WTC11 (cell line): ENCODE measurements around the gene KRTAP5-9. TPM values are rescaled to one million over a fixed set of nuclear protein-coding genes. Genes with fewer than 3 reads are reported as not detected.

Experiments
- ATAC-seq: fragments of 200-7000 bp; cut with Tn5 transposase; 2 replicates; pipeline ENCODE4 v1.10.0; 2021; ENCODE audit warnings: mild to moderate bottlenecking, moderate library complexity
- CTCF ChIA-PET: fragments of 300-600 bp; sonication (Branson Sonifier 250); formaldehyde crosslinking; loops from one replicate; lab custom pipeline; 2021; ENCODE audit warnings: antibody characterized with exemption; lab: Charles Lee
- POLR2A ChIA-PET: fragments of 350-600 bp; sonication (Branson Sonifier 250); formaldehyde crosslinking; loops from one replicate; lab custom pipeline; 2021; ENCODE audit warnings: antibody characterized with exemption; lab: Charles Lee
- DNase-seq: peaks from one replicate; pipeline ENCODE4 v3.0.0; 2021; ENCODE audit warnings: low spot score
- H3K27ac Mint-ChIP-seq: 2 replicates; pipeline ENCODE4 v1.8.0; 2021; ENCODE audit warnings: mixed read lengths
- H3K27me3 Mint-ChIP-seq: 2 replicates; pipeline ENCODE4 v1.8.0; 2021; ENCODE audit warnings: low read depth, mild to moderate bottlenecking, moderate library complexity, mixed read lengths
- H3K36me3 Mint-ChIP-seq: 2 replicates; pipeline ENCODE4 v1.8.0; 2021; ENCODE audit warnings: mixed read lengths
- H3K4me1 Mint-ChIP-seq: 2 replicates; pipeline ENCODE4 v1.8.0; 2022; ENCODE audit warnings: mixed read lengths
- H3K4me3 Mint-ChIP-seq: 2 replicates; pipeline ENCODE4 v1.8.0; 2021; ENCODE audit warnings: mild to moderate bottlenecking, moderate library complexity, mixed read lengths
- H3K9me3 Mint-ChIP-seq: 2 replicates; pipeline ENCODE4 v1.8.0; 2021; ENCODE audit warnings: mixed read lengths
- ARID4B ChIP-seq: sonication (generic); formaldehyde crosslinking; IDR thresholded peaks from 2 replicates; pipeline ENCODE4 v1.8.0; 2023; ENCODE audit warnings: missing genetic modification reagents, mild to moderate bottlenecking, borderline replicate concordance
- ATF1 ChIP-seq: sonication (generic); formaldehyde crosslinking; IDR thresholded peaks from 2 replicates; pipeline ENCODE4 v1.8.1; 2023; ENCODE audit warnings: mild to moderate bottlenecking, moderate library complexity, missing genetic modification reagents
- ATF2 ChIP-seq: sonication (generic); formaldehyde crosslinking; IDR thresholded peaks from 2 replicates; pipeline ENCODE4 v1.8.1; 2022; ENCODE audit warnings: low read depth, missing genetic modification reagents, borderline replicate concordance
- CDX4 ChIP-seq: fragments of 250-450 bp; sonication (Bioruptor Pico); IDR thresholded peaks from 2 replicates; pipeline ENCODE4 v1.9.0; 2021; ENCODE audit warnings: moderate library complexity, mild to moderate bottlenecking, inconsistent platforms, borderline replicate concordance
- CTCF ChIP-seq: fragments of 200-600 bp; IDR thresholded peaks from 2 replicates; pipeline ENCODE4 v1.8.0; 2022; ENCODE audit warnings: antibody characterized with exemption
- E2F1 ChIP-seq: sonication (generic); formaldehyde crosslinking; IDR thresholded peaks from 2 replicates; pipeline ENCODE4 v1.8.0; 2022; ENCODE audit warnings: mild to moderate bottlenecking, missing genetic modification reagents
- FOXK1 ChIP-seq: sonication (generic); formaldehyde crosslinking; IDR thresholded peaks from 2 replicates; pipeline ENCODE4 v1.8.0; 2022; ENCODE audit warnings: mild to moderate bottlenecking, moderate library complexity, missing genetic modification reagents
- GRHL2 ChIP-seq: fragments of 250-450 bp; sonication (Bioruptor Pico); IDR thresholded peaks from 2 replicates; pipeline ENCODE4 v1.8.0; 2022; ENCODE audit warnings: mild to moderate bottlenecking, moderate library complexity; ENCODE audit not compliant: insufficient replicate concordance, severe bottlenecking
- MXD4 ChIP-seq: fragments of 250-450 bp; sonication (Bioruptor Pico); IDR thresholded peaks from 2 replicates; pipeline ENCODE4 v1.8.0; 2021; ENCODE audit warnings: mild to moderate bottlenecking, moderate library complexity, borderline replicate concordance
- NFYB ChIP-seq: sonication (generic); formaldehyde crosslinking; conservative IDR thresholded peaks from 2 replicates; pipeline ENCODE4 v1.8.0; 2022; ENCODE audit warnings: low read depth, missing genetic modification reagents
- PRRX2 ChIP-seq: fragments of 250-450 bp; sonication (Bioruptor Pico); IDR thresholded peaks from 2 replicates; pipeline ENCODE4 v1.8.0; 2021; ENCODE audit warnings: mild to moderate bottlenecking
- SMAD4 ChIP-seq: sonication (generic); formaldehyde crosslinking; IDR thresholded peaks from 2 replicates; pipeline ENCODE4 v1.8.0; 2022; ENCODE audit warnings: mild to moderate bottlenecking, missing genetic modification reagents
- total RNA-seq: library from RNA; stranded (reverse); gene quantifications from 3 replicates; pipeline ENCODE4 v1.2.3, GENCODE V29; 2021
- TF ChIP-seq, protein P1 (sequence below): fragments of 250-450 bp; sonication (Bioruptor Pico); IDR thresholded peaks from 2 replicates; pipeline ENCODE4 v1.9.0; 2021; ENCODE audit warnings: mild to moderate bottlenecking, borderline replicate concordance
- TF ChIP-seq, protein P2 (sequence below): fragments of 250-450 bp; sonication (Bioruptor Pico); IDR thresholded peaks from 2 replicates; pipeline ENCODE4 v1.8.0; 2021; ENCODE audit warnings: mild to moderate bottlenecking
- TF ChIP-seq, protein P3 (sequence below): sonication (generic); formaldehyde crosslinking; IDR thresholded peaks from 2 replicates; pipeline ENCODE4 v1.8.1; 2022; ENCODE audit warnings: low read depth, mild to moderate bottlenecking, moderate library complexity, missing genetic modification reagents, borderline replicate concordance
- TF ChIP-seq, protein P4 (sequence below): fragments of 250-450 bp; sonication (Bioruptor Pico); IDR thresholded peaks from 2 replicates; pipeline ENCODE4 v1.9.0; 2021; ENCODE audit warnings: mild to moderate bottlenecking

Gene KRTAP5-9
- total RNA-seq, 1 experiment from 2014 or later, result not detected

GRCh38 chr11:71535825-71536224 lies 12.4 kb upstream of the KRTAP5-9 start:
- Mint-ChIP-seq H3K27me3 (peaks cover 7% of the 10 kb centered on the region), H3K4me1 (no peaks in the 10 kb centered on the region), H3K36me3 (peaks cover 3% of the 10 kb centered on the region), H3K9me3 (peaks cover 4% of the 10 kb centered on the region), H3K4me3 (no peak overlapping the region), H3K27ac (no peak overlapping the region)
- TF ChIP-seq GRHL2 (CRISPR knock-in tag), result no peak
- TF ChIP-seq CDX4 (CRISPR knock-in tag), result no peak
- POLR2A ChIA-PET, result no interaction called here
- no peak for DNase-seq
- CTCF ChIA-PET, result no interaction called here
- ATAC-seq, result no peak

DNA sequence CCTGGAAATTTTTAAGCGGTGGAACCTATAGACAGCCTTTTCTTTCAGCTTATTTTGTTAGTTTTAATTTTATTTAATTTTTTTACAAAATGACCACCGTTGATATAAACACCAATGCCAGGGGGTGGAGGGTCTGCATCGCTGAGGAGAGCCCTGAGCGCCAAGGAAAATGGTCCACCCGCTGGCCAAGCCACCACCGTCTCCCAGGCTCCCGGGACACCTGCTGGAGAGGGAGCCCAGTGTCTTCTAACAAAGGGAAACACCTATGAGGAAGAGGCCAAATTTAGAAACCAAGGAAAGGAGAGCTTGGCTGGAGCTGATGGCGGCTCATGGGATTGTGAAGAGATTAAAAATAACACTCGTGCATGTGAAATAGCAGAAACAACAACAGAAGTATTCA lies 10.7 kb upstream of the KRTAP5-9 start:
- no peaks in the 10 kb centered on the region for H3K4me1 Mint-ChIP-seq
- peaks cover 13% of the 10 kb centered on the region for H3K9me3 Mint-ChIP-seq
- H3K36me3 Mint-ChIP-seq, result peaks cover 7% of the 10 kb centered on the region
- DNase-seq (no peak), ATAC-seq (no peak; the same call in 1 of the 2 replicates)
- CTCF ChIA-PET, result interaction anchor here (1.2 kb wide), 1 partner anchor 26 kb away, joined by 3 read pairs; no protein-coding TSS in a partner anchor
- H3K4me3 Mint-ChIP-seq, result no peak overlapping the region
- H3K27me3 Mint-ChIP-seq, result peaks cover 10% of the 10 kb centered on the region
- POLR2A ChIA-PET, result no interaction called here
- H3K27ac Mint-ChIP-seq, result no peak overlapping the region
- no peak for TF ChIP-seq PRRX2 (CRISPR knock-in tag)
- TF ChIP-seq, protein P1, sequence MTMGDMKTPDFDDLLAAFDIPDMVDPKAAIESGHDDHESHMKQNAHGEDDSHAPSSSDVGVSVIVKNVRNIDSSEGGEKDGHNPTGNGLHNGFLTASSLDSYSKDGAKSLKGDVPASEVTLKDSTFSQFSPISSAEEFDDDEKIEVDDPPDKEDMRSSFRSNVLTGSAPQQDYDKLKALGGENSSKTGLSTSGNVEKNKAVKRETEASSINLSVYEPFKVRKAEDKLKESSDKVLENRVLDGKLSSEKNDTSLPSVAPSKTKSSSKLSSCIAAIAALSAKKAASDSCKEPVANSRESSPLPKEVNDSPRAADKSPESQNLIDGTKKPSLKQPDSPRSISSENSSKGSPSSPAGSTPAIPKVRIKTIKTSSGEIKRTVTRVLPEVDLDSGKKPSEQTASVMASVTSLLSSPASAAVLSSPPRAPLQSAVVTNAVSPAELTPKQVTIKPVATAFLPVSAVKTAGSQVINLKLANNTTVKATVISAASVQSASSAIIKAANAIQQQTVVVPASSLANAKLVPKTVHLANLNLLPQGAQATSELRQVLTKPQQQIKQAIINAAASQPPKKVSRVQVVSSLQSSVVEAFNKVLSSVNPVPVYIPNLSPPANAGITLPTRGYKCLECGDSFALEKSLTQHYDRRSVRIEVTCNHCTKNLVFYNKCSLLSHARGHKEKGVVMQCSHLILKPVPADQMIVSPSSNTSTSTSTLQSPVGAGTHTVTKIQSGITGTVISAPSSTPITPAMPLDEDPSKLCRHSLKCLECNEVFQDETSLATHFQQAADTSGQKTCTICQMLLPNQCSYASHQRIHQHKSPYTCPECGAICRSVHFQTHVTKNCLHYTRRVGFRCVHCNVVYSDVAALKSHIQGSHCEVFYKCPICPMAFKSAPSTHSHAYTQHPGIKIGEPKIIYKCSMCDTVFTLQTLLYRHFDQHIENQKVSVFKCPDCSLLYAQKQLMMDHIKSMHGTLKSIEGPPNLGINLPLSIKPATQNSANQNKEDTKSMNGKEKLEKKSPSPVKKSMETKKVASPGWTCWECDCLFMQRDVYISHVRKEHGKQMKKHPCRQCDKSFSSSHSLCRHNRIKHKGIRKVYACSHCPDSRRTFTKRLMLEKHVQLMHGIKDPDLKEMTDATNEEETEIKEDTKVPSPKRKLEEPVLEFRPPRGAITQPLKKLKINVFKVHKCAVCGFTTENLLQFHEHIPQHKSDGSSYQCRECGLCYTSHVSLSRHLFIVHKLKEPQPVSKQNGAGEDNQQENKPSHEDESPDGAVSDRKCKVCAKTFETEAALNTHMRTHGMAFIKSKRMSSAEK, result no peak
- no peak for TF ChIP-seq CTCF
- TF ChIP-seq, protein P2, sequence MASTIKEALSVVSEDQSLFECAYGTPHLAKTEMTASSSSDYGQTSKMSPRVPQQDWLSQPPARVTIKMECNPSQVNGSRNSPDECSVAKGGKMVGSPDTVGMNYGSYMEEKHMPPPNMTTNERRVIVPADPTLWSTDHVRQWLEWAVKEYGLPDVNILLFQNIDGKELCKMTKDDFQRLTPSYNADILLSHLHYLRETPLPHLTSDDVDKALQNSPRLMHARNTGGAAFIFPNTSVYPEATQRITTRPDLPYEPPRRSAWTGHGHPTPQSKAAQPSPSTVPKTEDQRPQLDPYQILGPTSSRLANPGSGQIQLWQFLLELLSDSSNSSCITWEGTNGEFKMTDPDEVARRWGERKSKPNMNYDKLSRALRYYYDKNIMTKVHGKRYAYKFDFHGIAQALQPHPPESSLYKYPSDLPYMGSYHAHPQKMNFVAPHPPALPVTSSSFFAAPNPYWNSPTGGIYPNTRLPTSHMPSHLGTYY (CRISPR knock-in tag), result no peak
- TF ChIP-seq NFYB (CRISPR knock-in tag), result no peak
- TF ChIP-seq, protein P3, sequence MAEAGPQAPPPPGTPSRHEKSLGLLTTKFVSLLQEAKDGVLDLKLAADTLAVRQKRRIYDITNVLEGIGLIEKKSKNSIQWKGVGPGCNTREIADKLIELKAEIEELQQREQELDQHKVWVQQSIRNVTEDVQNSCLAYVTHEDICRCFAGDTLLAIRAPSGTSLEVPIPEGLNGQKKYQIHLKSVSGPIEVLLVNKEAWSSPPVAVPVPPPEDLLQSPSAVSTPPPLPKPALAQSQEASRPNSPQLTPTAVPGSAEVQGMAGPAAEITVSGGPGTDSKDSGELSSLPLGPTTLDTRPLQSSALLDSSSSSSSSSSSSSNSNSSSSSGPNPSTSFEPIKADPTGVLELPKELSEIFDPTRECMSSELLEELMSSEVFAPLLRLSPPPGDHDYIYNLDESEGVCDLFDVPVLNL (CRISPR knock-in tag), result no peak
- no peak for TF ChIP-seq ATF2
- TF ChIP-seq E2F1 (CRISPR knock-in tag), result no peak
- TF ChIP-seq, protein P4, sequence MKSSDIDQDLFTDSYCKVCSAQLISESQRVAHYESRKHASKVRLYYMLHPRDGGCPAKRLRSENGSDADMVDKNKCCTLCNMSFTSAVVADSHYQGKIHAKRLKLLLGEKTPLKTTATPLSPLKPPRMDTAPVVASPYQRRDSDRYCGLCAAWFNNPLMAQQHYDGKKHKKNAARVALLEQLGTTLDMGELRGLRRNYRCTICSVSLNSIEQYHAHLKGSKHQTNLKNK (CRISPR knock-in tag), result no peak
- TF ChIP-seq FOXK1, result no peak
- TF ChIP-seq MXD4 (CRISPR knock-in tag), result no peak
- no peak for TF ChIP-seq GRHL2 (CRISPR knock-in tag)
- TF ChIP-seq ARID4B (CRISPR knock-in tag), result no peak
- no peak for TF ChIP-seq SMAD4 (CRISPR knock-in tag)
- no peak for TF ChIP-seq ATF1 (CRISPR knock-in tag)
